NCI-H146 (cell line): ENCODE data around the gene USP28.
"Not testable (repeated sequence)": the region's sequence is repeated elsewhere in the genome, so short reads cannot be mapped to it uniquely, and the experiment has no call there.

Source experiments
- DNase-seq: peaks from one replicate; lab custom pipeline; 2025; lab: John Stamatoyannopoulos, UW

The USP28 gene

DNA sequence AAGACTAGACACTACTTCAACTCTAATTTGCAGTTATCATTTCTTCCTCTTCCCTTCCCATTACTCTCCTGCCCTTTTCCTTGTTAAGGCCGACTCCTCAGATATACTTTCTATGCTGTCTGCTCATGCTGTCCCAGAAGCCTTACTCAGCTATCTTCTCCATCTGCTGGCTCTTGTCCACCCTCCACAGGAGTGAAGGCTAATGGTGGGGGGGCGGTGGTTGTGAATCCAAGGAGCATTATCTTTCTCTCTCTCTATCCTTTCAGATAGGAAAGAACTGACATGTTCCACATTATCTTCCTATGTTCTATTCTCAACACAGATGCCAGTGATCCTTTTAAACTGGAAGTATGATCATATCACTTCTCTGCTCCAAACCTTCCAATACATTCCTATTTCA lies 37.4 kb downstream of the USP28 start:
- DNase-seq: no peak

DNA sequence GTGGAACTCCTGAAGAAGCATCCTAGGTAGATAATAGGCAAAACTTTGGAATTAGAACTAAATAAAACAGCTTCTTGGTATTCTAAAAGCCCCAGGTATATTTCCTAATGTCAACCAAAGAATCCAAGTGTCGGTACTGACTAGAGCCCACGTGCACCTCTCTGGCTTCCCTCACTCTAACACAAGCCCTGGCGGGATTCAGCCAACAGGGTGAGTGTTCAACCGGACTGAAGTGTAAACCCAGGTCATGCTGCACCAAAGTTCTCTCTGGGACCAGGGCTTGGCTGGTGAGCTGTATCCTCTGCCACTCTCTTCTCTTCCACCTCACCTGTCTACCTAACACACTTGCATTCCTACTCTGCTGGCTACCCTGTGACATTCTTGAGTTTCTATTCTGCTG lies 40.1 kb downstream of the USP28 start:
- no peak for DNase-seq

DNA sequence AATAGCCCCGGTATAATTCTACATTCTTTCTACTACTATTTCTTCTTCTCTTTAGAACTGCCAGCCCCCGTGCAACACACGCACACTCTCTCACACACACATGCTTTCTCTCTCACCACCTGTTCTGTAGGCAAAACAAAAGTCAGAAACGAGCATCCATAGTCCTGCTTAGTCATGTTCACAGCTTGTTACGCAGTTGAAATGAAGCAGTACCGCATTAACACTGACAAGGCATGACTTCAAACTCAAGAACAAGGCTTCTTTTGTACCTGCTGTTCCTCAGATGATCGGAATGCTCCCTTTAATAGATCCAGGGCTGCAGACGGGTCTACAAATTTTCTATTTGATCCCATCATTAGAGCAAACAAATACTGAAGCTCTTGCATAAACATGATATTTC lies 42.2 kb downstream of the USP28 start:
- no peak for DNase-seq

DNA sequence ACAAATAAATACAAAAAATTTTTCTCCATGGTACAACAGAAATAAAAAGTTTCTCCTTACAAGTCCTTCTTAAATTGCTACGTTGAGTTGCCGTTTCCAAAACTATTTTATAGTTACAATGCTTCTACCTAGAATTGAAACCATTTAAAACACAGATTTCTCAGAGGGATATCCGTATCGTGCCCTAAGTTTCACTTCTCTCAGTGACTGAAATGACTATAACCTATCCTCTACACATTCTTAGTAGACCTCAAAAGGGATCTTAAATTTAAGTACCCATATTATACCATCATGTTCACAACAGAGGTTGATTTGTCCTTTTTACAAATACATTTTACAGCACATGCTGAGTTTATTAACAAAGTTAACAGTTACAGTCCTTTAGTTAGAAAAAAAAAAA lies 44.1 kb downstream of the USP28 start:
- no peak for DNase-seq

DNA sequence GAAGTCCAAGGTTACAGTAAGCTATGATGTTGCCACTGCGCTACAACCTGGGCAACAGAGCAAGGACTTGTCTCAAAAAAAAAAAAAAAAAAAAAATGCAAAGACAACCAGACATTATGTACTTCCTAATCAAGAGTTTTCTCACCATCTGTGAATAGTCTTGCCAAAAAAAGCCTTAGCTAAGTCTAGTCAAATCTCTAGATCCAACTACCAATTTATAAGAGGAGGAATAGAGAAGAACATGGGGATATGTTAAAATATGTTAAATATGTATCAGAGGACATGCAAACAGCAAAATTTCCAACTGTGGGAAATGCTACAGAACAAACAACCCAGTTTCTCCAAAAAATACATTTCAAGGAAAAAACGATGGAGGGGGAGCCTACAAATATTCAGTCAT lies 45.6 kb downstream of the USP28 start:
- DNase-seq: no peak

DNA sequence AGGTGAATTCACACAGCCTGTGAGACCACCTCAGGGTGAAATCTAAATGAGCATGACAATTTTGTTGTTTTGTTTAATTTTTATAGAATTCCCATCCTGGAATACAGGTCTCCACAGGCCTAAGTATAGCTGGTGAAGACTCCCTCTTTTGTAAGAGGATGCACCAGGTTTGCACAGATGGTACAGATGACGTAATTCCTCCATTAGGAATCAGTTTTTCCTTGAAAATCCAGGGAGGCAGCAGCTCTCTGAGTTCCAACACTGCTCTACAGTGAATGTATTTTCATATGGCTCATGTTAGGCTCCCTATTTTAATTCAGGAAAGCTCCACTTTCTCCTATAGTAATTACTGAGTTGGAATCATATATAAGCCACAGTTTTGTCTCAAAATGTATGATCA lies 47.2 kb downstream of the USP28 start:
- DNase-seq: no peak

DNA sequence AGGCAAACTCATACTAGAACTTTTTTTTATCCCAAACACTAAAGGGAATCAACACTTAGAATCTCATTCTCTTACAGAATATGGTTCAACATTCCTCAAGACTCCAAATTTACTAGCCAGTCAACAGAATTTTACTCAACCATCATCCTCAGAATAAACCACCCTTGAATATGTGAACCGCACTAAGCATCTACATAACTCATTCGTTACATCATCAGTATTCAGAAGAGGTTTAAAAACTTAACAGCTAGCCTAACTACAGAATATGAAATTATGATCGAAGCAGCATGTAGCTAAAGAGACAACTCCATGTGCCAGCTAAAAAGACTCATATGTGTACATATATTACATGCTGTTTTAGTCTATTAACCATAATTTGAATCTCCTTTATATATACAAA lies 47.9 kb downstream of the USP28 start:
- no peak for DNase-seq

DNA sequence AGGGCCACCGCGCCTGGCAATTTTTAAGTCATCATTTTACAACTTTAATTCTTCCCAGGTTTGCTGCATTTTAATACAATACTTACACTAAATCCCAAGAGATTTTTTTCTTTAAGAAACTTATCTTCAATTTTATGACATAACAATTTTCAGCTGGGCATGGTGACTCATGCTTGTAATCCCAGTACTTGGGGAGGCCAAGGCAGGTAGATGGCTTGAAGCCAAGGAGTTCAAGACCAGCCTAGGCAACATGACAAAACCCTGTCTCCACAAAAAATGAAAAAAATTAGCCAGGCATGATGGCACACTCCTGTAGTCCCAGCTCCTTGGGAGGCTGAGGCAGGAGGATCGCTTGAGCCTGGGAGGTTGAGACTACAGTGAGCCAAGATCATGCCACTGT lies 56.9 kb downstream of the USP28 start:
- DNase-seq: no peak

DNA sequence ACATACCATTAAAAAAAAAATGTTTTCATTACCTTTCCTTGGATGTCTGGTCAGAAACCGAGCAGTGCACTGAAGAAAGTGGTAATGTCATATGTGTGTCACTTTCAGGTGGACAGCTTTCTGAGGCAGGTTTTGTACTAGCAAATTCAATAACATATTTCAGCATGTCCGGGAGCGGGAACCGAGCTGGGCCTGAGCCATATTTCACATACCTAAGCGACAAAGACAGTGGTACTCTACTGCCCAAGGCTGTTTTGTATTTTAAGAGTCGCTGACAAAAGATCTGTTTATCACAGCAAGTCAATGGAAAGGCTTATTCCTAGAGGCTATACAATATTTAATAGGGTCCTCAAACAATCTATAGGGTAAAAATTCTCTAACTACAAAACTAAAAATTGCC lies 57.7 kb downstream of the USP28 start:
- DNase-seq: no peak

DNA sequence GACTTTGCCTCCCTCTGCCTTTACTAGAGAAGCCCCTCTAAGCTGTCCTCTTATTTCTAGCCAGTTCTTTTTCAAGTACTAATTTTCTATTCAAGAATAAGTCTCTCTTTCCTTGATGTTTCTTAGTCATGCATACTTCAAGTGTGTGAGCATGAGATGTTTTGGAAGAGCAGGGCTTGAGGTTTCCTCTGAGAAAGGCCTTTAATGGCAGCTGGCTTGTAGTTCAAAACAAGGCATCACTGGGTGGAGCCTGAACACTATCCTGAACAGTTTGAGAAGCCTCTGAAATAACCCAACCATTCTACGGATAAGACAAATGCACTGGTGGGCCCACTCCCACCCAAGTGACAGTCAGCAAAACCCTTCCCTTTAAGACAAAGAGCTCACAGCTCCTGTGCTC lies 58.2 kb downstream of the USP28 start:
- DNase-seq: no peak

DNA sequence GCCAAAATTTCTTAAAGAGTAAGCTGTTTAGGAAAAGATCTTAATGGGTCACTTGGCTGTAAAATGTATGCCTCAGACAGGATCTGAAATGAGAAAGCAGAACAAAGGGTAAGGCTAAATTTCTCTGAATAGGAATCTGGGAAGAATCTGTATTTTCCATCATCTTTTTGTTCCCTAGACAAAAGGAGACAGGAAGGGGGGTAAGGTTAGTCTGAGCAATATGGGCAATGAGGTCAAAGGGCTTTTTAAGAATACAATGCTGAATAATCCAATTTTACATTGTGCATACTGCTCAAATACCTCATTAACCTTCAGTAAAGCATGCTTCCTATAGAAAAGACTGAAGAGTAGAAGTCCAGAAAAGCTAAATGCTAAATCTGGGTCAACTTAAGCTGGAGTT lies 61.2 kb downstream of the USP28 start:
- no peak for DNase-seq

DNA sequence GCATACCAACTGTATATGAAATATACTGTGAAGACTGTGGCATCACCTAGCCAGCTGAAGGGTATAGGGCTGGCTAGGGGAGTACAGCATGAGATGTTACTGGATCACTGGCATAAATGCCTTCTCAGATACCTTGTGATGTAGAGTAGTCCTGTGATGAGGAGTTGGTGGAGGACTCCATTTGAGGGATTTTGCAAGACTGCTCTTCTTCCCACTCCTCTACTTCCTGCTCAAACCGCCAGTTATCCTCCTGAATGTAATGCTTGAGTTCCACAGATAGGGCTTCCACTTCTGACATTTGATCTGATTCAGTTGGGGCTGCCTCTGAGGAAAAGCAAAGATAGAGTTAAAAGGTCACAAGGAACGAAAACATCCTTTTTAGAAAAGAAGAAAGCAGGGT lies 66.4 kb downstream of the USP28 start:
- DNase-seq: no peak

DNA sequence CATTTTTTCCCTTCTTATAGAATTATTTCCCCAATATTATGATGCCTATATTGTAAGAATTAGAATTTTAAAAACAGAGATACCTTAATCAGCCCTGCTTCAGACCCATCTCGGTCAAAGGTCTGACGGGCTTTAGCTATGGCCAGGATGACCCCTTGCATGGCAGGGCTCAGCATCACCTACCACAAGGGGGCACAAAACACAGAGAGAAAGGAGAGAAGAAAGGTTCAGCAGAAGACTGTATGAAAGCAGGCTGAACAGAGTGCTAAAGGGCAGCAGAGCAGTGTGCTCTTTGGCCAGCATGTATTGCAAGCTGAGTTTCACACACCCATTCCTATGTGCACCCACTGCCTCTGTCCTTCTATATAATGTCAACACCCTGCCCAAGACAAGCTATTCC lies 69.0 kb downstream of the USP28 start:
- peak; percentile 44 for DNase-seq

DNA sequence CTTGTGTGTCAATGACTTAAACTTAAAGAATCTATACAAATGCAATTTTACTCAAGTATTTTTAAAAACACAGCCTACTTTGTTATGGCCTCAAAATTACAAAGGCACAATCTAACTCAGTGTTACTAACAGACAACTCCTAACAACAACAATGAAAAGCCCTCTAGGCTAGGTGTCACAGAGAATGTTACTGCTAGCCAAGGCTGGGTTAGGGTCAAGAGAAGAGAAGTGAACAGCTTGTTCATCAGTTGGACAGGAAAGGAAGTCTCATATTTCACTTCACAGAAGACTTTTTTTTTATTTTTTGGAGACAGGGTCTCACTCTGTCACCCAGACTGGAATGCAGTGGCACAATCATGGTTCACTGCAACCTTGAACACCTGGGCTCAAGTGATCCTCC lies 69.7 kb downstream of the USP28 start:
- no peak for DNase-seq

DNA sequence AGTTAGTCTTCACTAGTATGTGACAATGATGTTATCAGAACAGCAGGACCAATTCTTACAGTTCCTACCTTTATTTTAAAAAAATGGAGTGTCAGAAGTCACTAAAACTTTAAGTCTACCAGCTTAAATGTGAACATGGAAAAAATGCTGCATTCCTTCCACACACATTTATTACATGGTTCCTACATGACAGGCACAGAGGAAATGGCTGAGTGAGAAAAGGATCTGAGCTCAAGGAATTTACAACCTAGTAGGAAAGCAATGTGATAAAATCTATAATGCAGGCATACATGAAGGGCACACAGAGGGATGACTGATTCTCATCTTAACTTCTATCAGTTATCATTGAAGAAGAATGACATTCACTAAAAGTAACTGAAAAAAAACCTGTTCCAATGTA lies 72.8 kb downstream of the USP28 start:
- DNase-seq: no peak

DNA sequence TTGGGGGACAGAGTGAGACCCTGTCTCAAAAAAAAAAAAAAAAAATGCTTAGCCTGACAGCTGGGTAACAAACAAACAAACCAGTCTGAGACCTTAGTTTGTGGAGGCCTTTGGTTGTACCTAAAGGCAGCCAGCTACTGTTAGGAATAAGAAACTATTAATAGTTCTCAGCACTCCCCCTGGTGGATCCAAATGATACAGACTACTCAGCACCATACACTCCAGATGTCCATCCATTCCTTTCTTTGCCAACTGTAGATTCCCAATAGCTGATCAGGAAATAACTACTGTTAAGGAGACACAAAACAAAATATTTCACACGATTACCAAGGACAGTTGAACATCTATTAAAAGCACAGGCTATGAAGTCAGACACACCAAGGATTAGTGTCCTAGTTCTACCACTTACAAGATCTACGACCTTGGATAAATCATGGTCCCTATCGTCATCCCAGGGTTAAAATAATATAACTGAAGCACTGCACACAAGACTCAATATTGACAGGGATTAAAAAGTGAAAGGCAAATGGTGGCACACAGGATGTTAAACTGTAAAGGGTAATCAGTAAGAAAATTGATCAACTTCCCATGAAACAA lies 78.6 kb downstream of the USP28 start:
- DNase-seq: peak; percentile 41

DNA sequence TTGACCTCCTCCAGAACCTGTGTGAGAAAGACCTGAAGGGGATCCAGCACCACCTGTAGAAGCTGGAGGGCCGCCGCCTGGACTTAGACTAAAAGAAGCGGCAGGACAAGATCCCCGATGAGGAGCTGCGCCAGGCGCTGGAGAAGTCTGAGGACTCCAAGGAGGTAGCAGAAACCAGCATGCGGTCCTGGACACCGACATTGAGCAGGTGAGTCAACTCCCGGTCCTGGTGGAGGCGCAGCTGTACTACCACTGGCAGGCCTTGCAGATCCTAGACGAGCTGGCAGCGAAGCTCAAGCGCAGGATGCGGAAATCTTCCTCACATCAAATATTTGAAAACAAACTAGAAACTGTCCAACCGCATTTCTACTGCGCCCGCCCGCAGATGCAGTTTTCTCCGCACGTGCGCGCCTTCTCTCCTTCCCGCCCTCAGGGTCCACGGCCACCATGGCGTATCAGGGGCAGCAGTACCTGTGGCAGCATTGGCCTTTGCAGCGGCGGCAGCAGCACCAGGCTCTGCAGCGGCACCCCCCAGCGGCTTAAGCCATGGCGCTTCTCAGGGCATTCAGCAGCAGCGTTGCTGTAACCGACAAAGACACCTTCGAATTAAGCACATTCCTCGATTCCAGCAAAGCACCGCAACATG lies 85.6 kb downstream of the USP28 start:
- no peak for DNase-seq

DNA sequence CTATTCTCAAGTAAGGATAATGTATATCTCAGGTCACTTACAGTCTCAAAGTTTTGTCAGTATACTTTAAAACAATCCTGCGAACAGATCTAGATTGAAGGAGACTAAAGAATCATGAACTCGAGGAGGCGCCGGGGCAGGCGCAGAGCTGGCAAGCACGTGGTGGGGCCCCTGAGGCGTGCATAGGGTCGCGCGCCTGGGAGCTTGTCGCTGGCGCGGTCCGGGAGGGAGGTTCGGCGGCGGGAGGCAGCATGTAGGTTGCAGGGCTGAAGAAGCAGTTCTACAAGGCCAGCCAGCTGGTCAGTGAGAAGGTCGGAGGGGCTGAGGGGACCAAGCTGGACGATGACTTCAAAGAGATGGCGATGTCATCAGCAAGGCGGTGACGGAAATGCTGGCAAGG lies 86.4 kb downstream of the USP28 start:
- not testable (repeated sequence) for DNase-seq

DNA sequence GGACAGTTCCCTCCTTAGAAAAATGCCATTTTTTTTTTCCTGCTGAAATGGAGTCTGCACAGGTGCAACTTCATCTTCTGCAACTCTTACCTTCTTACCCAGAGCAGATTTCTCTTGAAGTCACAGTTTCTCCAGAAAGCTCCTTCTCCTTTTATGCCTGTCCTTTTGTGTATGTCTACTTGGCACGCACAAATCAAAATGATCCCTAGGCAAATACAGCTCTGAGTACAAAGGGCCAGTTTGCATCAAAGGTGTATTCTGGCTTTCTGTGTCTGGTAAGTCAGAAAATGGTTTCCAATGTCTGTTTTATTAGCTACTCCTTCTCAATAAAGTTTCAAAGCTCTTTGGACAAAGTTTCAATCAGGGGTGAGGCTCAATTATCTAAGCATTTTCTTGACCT lies 93.2 kb downstream of the USP28 start:
- DNase-seq: no peak

DNA sequence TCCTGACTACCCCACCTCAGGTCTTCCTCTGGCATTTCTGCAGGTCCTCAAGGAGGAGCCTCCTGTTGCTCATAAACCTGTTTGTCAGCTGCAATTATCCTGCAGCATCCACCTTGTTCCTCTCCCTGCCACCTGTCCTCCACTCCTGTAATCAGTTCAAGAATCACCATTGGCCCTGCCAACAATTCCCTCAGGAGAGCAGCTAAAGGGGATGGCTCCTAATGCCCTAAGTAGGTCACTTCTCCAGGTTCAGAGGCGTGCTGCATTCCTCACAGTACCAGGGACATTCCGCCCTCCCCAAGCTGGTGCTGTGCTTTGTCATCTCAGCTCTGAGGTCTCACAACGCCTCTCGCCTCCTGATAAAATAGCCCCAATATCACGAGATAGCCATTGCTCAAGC lies 93.7 kb downstream of the USP28 start:
- no peak for DNase-seq

DNA sequence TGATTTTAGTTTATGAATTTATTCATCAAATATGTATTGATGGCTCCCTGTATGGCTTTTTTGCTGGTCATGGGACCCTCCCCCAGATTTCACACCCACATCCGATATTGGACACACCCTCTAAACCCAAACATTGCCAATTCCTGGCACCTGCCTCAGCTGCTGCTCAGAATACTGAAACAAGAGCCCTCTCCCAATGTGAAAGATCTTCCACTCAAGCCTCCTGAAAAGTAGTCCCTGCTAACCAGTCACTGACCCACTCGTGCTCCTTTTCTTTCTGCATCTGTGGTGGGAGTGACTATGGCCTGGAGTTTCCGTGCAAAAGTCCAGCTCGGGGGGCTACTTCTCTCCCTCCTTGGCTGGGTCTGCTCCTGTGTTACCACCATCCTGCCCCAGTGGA lies 95.9 kb downstream of the USP28 start, which contains the start of gene CLDN25:
Gene CLDN25 (plus strand): TSS at position 301 of the 400 bp plus-strand sequence. CDS start 0 bp downstream, at position 301.
- DNase-seq: no peak

DNA sequence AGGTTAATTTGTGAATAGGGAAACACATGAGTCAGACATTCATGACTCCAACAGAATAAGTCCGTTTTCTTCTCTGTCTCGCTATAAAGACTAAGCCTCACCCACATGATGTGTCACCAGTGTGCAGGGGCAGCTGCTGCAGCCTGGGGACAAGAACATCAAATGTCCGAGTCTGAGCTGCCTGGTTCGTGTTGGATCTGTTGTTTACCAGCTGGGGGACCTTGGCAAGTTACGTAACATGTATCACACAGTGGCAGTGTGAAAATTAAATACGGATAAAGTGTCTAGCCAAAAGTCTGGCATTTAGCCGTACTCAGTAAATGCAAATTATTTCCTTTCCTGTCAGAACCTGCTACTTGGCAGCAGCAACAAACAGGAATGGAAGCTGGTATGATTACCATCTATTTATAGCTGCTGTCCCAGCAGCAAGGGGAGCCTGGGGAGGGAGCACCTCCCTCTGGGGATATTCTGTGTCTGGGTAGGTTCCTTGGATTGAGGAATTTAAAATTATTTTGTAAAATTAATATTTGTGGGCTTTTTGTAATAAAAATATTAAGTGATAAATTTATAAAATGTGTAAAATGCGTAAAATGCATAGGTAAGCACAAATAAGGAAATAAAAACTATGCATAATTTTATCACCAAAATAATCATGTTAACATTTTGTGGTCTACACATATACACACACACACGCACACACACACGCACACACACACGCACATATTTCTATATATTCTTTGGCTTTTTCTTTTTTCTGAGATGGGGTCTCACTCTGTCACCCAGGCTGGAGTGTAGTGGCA lies 97.1 kb downstream of the USP28 start:
- DNase-seq: peak; percentile 12

DNA sequence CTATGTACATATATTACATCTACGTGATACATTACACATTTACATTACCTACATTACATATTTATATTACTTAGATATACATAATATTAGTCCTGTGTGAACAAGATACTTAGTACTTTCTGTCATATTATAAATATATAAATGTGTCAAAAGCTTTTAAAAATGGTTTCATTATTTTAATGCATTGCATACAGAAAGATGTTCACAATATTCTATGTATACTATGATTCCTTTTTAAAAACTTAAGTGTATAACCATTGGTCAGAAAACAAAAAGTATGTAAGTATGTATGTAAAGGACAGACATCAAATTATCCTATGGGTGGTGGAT lies 101.2 kb downstream of the USP28 start:
- no peak for DNase-seq
